ENCODE results near the gene AP1M2.

DNA sequence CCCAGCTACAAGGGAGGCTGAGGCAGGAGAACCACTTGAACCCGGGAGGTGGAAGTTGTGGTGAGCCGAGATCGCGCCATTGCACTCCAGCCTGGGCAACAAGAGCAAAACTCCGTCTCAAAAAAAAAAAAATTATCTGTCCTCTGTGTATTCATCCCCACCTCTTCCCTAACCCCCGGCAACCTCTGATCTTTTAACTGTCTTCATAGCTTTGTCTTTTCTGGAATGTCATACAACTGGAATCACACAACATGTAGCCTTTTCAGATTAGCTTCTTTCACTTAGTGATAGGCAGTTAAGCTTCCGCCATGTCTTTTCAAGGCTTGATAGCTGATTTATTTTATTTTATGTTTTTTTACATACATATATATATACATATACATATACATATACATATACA, 61.5 kb downstream of the AP1M2 start:
- TF ChIP-seq, protein P1, sequence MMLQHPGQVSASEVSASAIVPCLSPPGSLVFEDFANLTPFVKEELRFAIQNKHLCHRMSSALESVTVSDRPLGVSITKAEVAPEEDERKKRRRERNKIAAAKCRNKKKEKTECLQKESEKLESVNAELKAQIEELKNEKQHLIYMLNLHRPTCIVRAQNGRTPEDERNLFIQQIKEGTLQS (CRISPR knock-in tag; conservative IDR thresholded peaks at IDR 0.05), result no peak
- TF ChIP-seq ZNF138 (CRISPR knock-in tag; conservative IDR thresholded peaks at IDR 0.05) (no peak), MYBL2 (CRISPR knock-in tag; IDR thresholded peaks at IDR 0.05) (no peak), ELF4 (CRISPR knock-in tag; IDR thresholded peaks at IDR 0.05; ENCODE audit: low read depth) (no peak), ESRRA (CRISPR knock-in tag; IDR thresholded peaks at IDR 0.05; ENCODE audit: borderline replicate concordance) (no peak), CTCF (IDR thresholded peaks at IDR 0.05) (no peak)
- TF ChIP-seq, protein P2, sequence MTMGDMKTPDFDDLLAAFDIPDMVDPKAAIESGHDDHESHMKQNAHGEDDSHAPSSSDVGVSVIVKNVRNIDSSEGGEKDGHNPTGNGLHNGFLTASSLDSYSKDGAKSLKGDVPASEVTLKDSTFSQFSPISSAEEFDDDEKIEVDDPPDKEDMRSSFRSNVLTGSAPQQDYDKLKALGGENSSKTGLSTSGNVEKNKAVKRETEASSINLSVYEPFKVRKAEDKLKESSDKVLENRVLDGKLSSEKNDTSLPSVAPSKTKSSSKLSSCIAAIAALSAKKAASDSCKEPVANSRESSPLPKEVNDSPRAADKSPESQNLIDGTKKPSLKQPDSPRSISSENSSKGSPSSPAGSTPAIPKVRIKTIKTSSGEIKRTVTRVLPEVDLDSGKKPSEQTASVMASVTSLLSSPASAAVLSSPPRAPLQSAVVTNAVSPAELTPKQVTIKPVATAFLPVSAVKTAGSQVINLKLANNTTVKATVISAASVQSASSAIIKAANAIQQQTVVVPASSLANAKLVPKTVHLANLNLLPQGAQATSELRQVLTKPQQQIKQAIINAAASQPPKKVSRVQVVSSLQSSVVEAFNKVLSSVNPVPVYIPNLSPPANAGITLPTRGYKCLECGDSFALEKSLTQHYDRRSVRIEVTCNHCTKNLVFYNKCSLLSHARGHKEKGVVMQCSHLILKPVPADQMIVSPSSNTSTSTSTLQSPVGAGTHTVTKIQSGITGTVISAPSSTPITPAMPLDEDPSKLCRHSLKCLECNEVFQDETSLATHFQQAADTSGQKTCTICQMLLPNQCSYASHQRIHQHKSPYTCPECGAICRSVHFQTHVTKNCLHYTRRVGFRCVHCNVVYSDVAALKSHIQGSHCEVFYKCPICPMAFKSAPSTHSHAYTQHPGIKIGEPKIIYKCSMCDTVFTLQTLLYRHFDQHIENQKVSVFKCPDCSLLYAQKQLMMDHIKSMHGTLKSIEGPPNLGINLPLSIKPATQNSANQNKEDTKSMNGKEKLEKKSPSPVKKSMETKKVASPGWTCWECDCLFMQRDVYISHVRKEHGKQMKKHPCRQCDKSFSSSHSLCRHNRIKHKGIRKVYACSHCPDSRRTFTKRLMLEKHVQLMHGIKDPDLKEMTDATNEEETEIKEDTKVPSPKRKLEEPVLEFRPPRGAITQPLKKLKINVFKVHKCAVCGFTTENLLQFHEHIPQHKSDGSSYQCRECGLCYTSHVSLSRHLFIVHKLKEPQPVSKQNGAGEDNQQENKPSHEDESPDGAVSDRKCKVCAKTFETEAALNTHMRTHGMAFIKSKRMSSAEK (CRISPR knock-in tag; IDR thresholded peaks at IDR 0.05; ENCODE audit: borderline replicate concordance), result no peak

Measured in WTC11 (cell line).